ENCODE measurements around the gene C20orf144. TPM values are rescaled to one million over a fixed set of nuclear protein-coding genes. Genes with fewer than 3 reads are reported as not detected.

C20orf144 gene
- total and polyA plus RNA-seq, 9 of the 15 experiments (the other 6 are each of a cell fraction or from before 2014, with no cell fraction given), result 0.04 to 0.23 (median 0.11) TPM; not detected in 2

GRCh38 chr20:33666293-33667244 lies 4.4 kb downstream of the C20orf144 start, which contains the start of gene ACTL10:
ACTL10 (plus strand) TSS chr20:33666943; CDS start chr20:33667498, 555 bp downstream.
- H3K9me3 ChIP-seq (replicated peaks; ENCODE audit: control insufficient read depth, insufficient read depth, low read depth, low read length), result no peaks in the 10 kb centered on the region
- ChIA-PET POLR2A (interaction anchor here (0.5 to 5.4 kb wide), 10 partner anchors 8 to 242 kb away, joined by 3 to 51 read pairs (median 4); partner anchors contain the start of gene PXMP4), CTCF (ENCODE audit: low intra/inter-chr PET ratio) (interaction anchor here (0.7 kb wide), 1 partner anchor 65 kb away, joined by 3 read pairs; the partner anchor contains the start of gene ZNF341)
- no peaks in the 10 kb centered on the region for H3K9me1 ChIP-seq (ENCODE audit: control insufficient read depth, insufficient read depth, low read length)
- H3K4me1 ChIP-seq (replicated peaks in 1 of 2; ENCODE audit: control insufficient read depth in 2 of 2, insufficient read depth in 2 of 2, low read length in 2 of 2), result peaks cover 21 to 63% of the 10 kb centered on the region in 2 experiments; a peak in 4 of 5 replicates
- ATAC-seq, result peak; percentile 89
- DNase-seq (ENCODE audit: extremely low read depth in 1 of 4, low spot score in 3 of 4), result peak; percentile 82 to 98 (median 88)
- intact Hi-C loops (cut with micrococcal nuclease) (loop anchor here (2.0 kb wide), 1 partner anchor 66 kb away; no protein-coding TSS in a partner anchor), in situ Hi-C loops (cut with MboI) (loop anchor here (5.0 kb wide), 1 partner anchor 61 kb away; no protein-coding TSS in a partner anchor)
- no peak within 1 kb of the TSS for H2AFZ ChIP-seq (ENCODE audit: low read depth, low read length)
- no peaks in the 10 kb centered on the region for H3K27me3 ChIP-seq (ENCODE audit: control insufficient read depth in 2 of 2, insufficient read depth in 2 of 2, low read length in 2 of 2)
- H3K36me3 ChIP-seq (ENCODE audit: control insufficient read depth, insufficient read depth, low read length), result peaks cover 46% of the 10 kb centered on the region; the same call in 2 of the 3 replicates
- no peak within 1 kb of the TSS for H3K4me3 ChIP-seq
- peak within 1 kb of the TSS; percentile 61 for H3K4me2 ChIP-seq (ENCODE audit: insufficient read depth, low read length)
- H4K20me1 ChIP-seq (replicated peaks; ENCODE audit: control insufficient read depth, insufficient read depth, low read length), result peaks cover under 1% of the 10 kb centered on the region; the same call in 1 of the 2 replicates
- H3K79me2 ChIP-seq (ENCODE audit: control insufficient read depth, insufficient read depth, low read length), result peaks cover 26% of the 10 kb centered on the region
- no TSS peak for BruUV-seq (replicated peaks)
- H3K9ac ChIP-seq (ENCODE audit: insufficient read depth in 1 of 2, low read depth in 2 of 2, low read length in 2 of 2), result peak within 1 kb of the TSS; percentile 12 to 84; a peak in 2 of 4 replicates
- 25% methylated on average over 38 of the region's 50 CpGs for WGBS (ENCODE audit: insufficient coverage, low coverage, missing lambda C conversion rate)
- peak within 1 kb of the TSS; percentile 41; the same call in 2 of the 3 replicates for H3K27ac ChIP-seq (ENCODE audit: extremely low read depth, low read depth, low read length)
- FAIRE-seq, result peak; percentile 99
- no peak for TF ChIP-seq RBBP5 (IDR thresholded peaks at IDR 0.05; ENCODE audit: borderline replicate concordance, insufficient read depth, low read length, poor library complexity, severe bottlenecking)
- TF ChIP-seq HMGN3 (IDR thresholded peaks at IDR 0.05; ENCODE audit: borderline replicate concordance, extremely low read depth, insufficient read length, low read depth, low read length), result peak; percentile 71
- no peak; a peak in 1 of 4 replicates for TF ChIP-seq TBL1XR1 (IDR thresholded peaks at IDR 0.05; ENCODE audit: low read length in 2 of 2)
- no peak for TF ChIP-seq NCOA2 (IDR thresholded peaks at IDR 0.05; ENCODE audit: partially characterized antibody in 2 of 2)
- no peak for TF ChIP-seq FOXA1 (IDR thresholded peaks at IDR 0.05; ENCODE audit: borderline replicate concordance)
- 0 out of 4 replicates have a peak, but pooled peaks of 1 of the 2 experiments have one; percentile 18 for TF ChIP-seq TEAD1 (CRISPR knock-in tag; IDR thresholded peaks at IDR 0.05)
- TF ChIP-seq GATA2 (CRISPR knock-in tag; IDR thresholded peaks at IDR 0.05), result peak; percentile 57; the same call in 1 of the 2 replicates
- TF ChIP-seq ARID4B (CRISPR knock-in tag; IDR thresholded peaks at IDR 0.05), result peak; percentile 19; the same call in 1 of the 2 replicates
- no peak for TF ChIP-seq NR2C1 (IDR thresholded peaks at IDR 0.05)
- TF ChIP-seq NR2C1 (tag; IDR thresholded peaks at IDR 0.05), result 0 out of 2 replicates have a peak, but pooled peaks have one; percentile 9
- TF ChIP-seq PHB2 (IDR thresholded peaks at IDR 0.05; ENCODE audit: low read depth), result no peak
- peak; percentile 10; the same call in 1 of the 2 replicates for TF ChIP-seq CBX1 (IDR thresholded peaks at IDR 0.05; ENCODE audit: low read depth)
- peak; percentile 78; the same call in 1 of the 2 replicates for TF ChIP-seq L3MBTL2 (IDR thresholded peaks at IDR 0.05)
- TF ChIP-seq E2F3 (CRISPR knock-in tag; IDR thresholded peaks at IDR 0.05), result 0 out of 2 replicates have a peak, but pooled peaks have one; percentile 29
- peak in 1 of 2 experiments; percentile 58; a peak in 1 of 3 replicates for TF ChIP-seq CBX3 (IDR thresholded peaks at IDR 0.05; ENCODE audit: borderline replicate concordance in 1 of 2, low read length in 2 of 2)
- peak; percentile 78 for TF ChIP-seq ZFX (CRISPR knock-in tag; IDR thresholded peaks at IDR 0.05)

All from K562 (cell line).